HEK293 (cell line): ENCODE results near the gene KLK7.

Source experiments
- PRDM1 ChIP-seq: fragments of 450-650 bp; formaldehyde crosslinking; IDR thresholded peaks from 2 replicates; pipeline ENCODE4; 2016; ENCODE audit warnings: missing biosample characterization, missing genetic modification characterization
- YY1 ChIP-seq: fragments of 450-650 bp; formaldehyde crosslinking; IDR thresholded peaks from 2 replicates; pipeline ENCODE4 v1.5.1; 2018; ENCODE audit warnings: missing biosample characterization, missing genetic modification characterization
- ZBTB48 ChIP-seq: fragments of 450-650 bp; formaldehyde crosslinking; IDR thresholded peaks from 2 replicates; pipeline ENCODE4 v1.5.1; 2016; ENCODE audit warnings: missing biosample characterization, missing genetic modification characterization
- ZNF311 ChIP-seq: fragments of 450-650 bp; formaldehyde crosslinking; IDR thresholded peaks from 2 replicates; pipeline ENCODE4 v1.5.1; 2017; ENCODE audit warnings: missing biosample characterization, missing genetic modification characterization, borderline replicate concordance
- TF ChIP-seq, protein P1 (sequence below): fragments of 450-650 bp; formaldehyde crosslinking; IDR thresholded peaks from 2 replicates; pipeline ENCODE4 v1.5.1; 2016; ENCODE audit warnings: missing biosample characterization, missing genetic modification characterization
- TF ChIP-seq, protein P2 (sequence below): fragments of 450-650 bp; formaldehyde crosslinking; IDR thresholded peaks from 2 replicates; pipeline ENCODE4 v1.5.1; 2016; ENCODE audit warnings: missing biosample characterization, missing genetic modification characterization
- TF ChIP-seq, protein P3 (sequence below): sonication (generic); formaldehyde crosslinking; IDR thresholded peaks from 2 replicates; pipeline ENCODE4 v1.8.1; 2022; ENCODE audit warnings: mild to moderate bottlenecking, moderate library complexity, missing genetic modification reagents
- TF ChIP-seq, protein P4 (sequence below): fragments of 450-650 bp; formaldehyde crosslinking; IDR thresholded peaks from 2 replicates; pipeline ENCODE4 v1.5.1; 2016; ENCODE audit warnings: missing biosample characterization, missing genetic modification characterization
- TF ChIP-seq, protein P5 (sequence below): fragments of 450-650 bp; formaldehyde crosslinking; optimal IDR thresholded peaks from 2 replicates; pipeline ENCODE3; 2016; ENCODE audit warnings: missing biosample characterization, mild to moderate bottlenecking, missing genetic modification characterization

DNA sequence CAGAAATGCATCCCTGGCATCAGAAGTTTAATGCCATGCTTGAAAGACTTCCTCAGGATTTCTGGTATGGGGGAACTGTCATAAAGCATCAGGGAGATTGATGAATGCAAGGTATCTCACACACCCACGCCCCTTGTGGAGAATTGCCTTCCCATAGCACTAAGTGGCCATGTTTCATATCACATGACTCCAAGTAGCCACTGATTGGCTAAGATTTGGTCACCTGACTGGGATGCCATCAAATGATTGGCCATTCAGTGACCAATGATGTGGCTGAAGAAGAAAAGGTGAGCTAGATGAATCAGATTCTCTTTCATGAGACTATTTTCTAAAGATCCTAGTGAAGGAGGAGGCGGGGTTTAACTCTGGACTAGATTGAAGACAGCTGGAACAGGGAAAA, 10.4 kb upstream of the KLK7 start:
- TF ChIP-seq ZBTB48 (tag by site-specific recombination) (no peak), YY1 (tag by site-specific recombination) (no peak), ZNF311 (no peak), PRDM1 (tag by site-specific recombination) (no peak)
- TF ChIP-seq, protein P1, sequence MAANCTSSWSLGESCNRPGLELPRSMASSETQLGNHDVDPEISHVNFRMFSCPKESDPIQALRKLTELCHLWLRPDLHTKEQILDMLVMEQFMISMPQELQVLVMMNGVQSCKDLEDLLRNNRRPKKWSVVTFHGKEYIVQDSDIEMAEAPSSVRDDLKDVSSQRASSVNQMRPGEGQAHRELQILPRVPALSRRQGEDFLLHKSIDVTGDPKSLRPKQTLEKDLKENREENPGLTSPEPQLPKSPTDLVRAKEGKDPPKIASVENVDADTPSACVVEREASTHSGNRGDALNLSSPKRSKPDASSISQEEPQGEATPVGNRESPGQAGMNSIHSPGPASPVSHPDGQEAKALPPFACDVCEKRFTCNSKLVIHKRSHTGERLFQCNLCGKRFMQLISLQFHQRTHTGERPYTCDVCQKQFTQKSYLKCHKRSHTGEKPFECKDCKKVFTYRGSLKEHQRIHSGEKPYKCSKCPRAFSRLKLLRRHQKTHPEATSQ (tag by site-specific recombination), result no peak
- TF ChIP-seq, protein P2, sequence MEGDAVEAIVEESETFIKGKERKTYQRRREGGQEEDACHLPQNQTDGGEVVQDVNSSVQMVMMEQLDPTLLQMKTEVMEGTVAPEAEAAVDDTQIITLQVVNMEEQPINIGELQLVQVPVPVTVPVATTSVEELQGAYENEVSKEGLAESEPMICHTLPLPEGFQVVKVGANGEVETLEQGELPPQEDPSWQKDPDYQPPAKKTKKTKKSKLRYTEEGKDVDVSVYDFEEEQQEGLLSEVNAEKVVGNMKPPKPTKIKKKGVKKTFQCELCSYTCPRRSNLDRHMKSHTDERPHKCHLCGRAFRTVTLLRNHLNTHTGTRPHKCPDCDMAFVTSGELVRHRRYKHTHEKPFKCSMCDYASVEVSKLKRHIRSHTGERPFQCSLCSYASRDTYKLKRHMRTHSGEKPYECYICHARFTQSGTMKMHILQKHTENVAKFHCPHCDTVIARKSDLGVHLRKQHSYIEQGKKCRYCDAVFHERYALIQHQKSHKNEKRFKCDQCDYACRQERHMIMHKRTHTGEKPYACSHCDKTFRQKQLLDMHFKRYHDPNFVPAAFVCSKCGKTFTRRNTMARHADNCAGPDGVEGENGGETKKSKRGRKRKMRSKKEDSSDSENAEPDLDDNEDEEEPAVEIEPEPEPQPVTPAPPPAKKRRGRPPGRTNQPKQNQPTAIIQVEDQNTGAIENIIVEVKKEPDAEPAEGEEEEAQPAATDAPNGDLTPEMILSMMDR, result no peak
- TF ChIP-seq, protein P3, sequence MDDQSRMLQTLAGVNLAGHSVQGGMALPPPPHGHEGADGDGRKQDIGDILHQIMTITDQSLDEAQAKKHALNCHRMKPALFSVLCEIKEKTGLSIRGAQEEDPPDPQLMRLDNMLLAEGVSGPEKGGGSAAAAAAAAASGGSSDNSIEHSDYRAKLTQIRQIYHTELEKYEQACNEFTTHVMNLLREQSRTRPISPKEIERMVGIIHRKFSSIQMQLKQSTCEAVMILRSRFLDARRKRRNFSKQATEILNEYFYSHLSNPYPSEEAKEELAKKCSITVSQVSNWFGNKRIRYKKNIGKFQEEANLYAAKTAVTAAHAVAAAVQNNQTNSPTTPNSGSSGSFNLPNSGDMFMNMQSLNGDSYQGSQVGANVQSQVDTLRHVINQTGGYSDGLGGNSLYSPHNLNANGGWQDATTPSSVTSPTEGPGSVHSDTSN, result no peak
- TF ChIP-seq, protein P4, sequence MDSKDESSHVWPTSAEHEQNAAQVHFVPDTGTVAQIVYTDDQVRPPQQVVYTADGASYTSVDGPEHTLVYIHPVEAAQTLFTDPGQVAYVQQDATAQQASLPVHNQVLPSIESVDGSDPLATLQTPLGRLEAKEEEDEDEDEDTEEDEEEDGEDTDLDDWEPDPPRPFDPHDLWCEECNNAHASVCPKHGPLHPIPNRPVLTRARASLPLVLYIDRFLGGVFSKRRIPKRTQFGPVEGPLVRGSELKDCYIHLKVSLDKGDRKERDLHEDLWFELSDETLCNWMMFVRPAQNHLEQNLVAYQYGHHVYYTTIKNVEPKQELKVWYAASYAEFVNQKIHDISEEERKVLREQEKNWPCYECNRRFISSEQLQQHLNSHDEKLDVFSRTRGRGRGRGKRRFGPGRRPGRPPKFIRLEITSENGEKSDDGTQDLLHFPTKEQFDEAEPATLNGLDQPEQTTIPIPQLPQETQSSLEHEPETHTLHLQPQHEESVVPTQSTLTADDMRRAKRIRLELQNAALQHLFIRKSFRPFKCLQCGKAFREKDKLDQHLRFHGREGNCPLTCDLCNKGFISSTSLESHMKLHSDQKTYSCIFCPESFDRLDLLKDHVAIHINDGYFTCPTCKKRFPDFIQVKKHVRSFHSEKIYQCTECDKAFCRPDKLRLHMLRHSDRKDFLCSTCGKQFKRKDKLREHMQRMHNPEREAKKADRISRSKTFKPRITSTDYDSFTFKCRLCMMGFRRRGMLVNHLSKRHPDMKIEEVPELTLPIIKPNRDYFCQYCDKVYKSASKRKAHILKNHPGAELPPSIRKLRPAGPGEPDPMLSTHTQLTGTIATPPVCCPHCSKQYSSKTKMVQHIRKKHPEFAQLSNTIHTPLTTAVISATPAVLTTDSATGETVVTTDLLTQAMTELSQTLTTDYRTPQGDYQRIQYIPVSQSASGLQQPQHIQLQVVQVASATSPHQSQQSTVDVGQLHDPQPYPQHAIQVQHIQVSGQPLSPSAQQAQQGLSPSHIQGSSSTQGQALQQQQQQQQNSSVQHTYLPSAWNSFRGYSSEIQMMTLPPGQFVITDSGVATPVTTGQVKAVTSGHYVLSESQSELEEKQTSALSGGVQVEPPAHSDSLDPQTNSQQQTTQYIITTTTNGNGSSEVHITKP (tag by site-specific recombination), result no peak
- TF ChIP-seq, protein P5, sequence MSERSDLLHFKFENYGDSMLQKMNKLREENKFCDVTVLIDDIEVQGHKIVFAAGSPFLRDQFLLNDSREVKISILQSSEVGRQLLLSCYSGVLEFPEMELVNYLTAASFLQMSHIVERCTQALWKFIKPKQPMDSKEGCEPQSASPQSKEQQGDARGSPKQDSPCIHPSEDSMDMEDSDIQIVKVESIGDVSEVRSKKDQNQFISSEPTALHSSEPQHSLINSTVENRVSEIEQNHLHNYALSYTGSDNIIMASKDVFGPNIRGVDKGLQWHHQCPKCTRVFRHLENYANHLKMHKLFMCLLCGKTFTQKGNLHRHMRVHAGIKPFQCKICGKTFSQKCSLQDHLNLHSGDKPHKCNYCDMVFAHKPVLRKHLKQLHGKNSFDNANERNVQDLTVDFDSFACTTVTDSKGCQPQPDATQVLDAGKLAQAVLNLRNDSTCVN (tag by site-specific recombination), result no peak
